Thymus (tissue), 11 donors: Measurements from ENCODE around the gene GLDC. TPM values are rescaled to one million over a fixed set of nuclear protein-coding genes. Genes with fewer than 3 reads are reported as not detected.
"Not testable (repeated sequence)": the region's sequence is repeated elsewhere in the genome, so short reads cannot be mapped to it uniquely, and the experiment has no call there.

Source experiments
- DNase-seq, 9 donors: peaks; one replicate each; pipeline ENCODE4 v3.0.0-alpha.2; 2013; ENCODE audit warnings: low spot score in 9 of 9, low read depth in 6 of 9, missing footprints in 1 of 9
- H3K27ac ChIP-seq, 2 donors: one replicate each; pipeline ENCODE4 v1.5.1; 2013; ENCODE audit warnings: control low read depth in 1 of 2, low read depth in 1 of 2, low read length in 1 of 2, mild to moderate bottlenecking in 1 of 2, moderate library complexity in 1 of 2
- H3K27me3 ChIP-seq, 2 donors: one replicate each; pipeline ENCODE4 v1.5.1; 2013; ENCODE audit warnings: low read length in 1 of 2; ENCODE audit not compliant: control insufficient read depth in 2 of 2, insufficient read depth in 1 of 2
- H3K36me3 ChIP-seq, 2 donors: one replicate each; pipeline ENCODE4 v1.5.1; 2013; ENCODE audit warnings: low read length in 1 of 2, mild to moderate bottlenecking in 1 of 2, moderate library complexity in 1 of 2; ENCODE audit not compliant: control insufficient read depth in 2 of 2, insufficient read depth in 2 of 2
- H3K4me1 ChIP-seq, 2 donors: one replicate each; pipeline ENCODE4 v1.5.1; 2013; ENCODE audit warnings: low read length in 2 of 2; ENCODE audit not compliant: control insufficient read depth in 2 of 2, insufficient read depth in 2 of 2
- H3K4me3 ChIP-seq, 2 donors: one replicate each; pipeline ENCODE4 v1.5.1; 2013; ENCODE audit warnings: low read length in 2 of 2, control low read depth in 1 of 2, mild to moderate bottlenecking in 1 of 2
- H3K9me3 ChIP-seq, 2 donors: one replicate each; pipeline ENCODE4 v1.5.1; 2013; ENCODE audit warnings: low read length in 1 of 2, mild to moderate bottlenecking in 1 of 2; ENCODE audit not compliant: control insufficient read depth in 2 of 2, insufficient read depth in 1 of 2
- WGBS: extraction: QIAGEN DNeasy Blood & Tissue Kit; methylation state at CpG from one replicate; pipeline ENCODE4 v1.1.7; 2013; 5-methylcytosine and 5-hydroxymethylcytosine counted together
- polyA plus RNA-seq: library from polyadenylated mRNA; stranded (reverse); fragments of 200-250 nt; gene quantifications from one replicate; pipeline ENCODE4 v1.2.3, GENCODE V29; 2013
- total RNA-seq: library from RNA; stranded (reverse); fragments of 120-200 nt; gene quantifications from one replicate; pipeline ENCODE4 v1.2.4, GENCODE V29; 2013
- donor health status: healthy.

GLDC gene
- total and polyA plus RNA-seq, 2 donors: 0.71 to 2.2 TPM

DNA sequence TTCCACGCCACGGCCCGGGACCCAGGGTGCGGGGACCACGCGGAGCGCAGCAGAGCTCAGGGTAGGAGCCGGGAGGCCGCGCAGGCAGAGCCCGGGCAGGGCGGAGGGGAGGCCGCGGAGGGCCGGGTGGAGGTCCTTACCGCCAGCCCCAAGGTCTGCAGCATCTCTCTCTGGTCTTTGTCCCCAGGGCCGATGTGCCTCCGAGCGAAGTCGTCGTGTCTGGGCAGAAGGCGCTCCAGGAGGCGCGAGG, 499 bp downstream of the GLDC start:
- H3K9me3 ChIP-seq, H3K4me3 ChIP-seq, H3K27ac ChIP-seq, H3K36me3 ChIP-seq: not testable (repeated sequence)
- peak in 1 of 9 donors; percentile 14 for DNase-seq
- H3K27me3 ChIP-seq: peaks cover 41 to 77% of the 10 kb centered on the region in 2 donors
- 11% methylated on average over 24 of the region's 24 CpGs for WGBS
- H3K4me1 ChIP-seq: peaks cover 0 to 19% of the 10 kb centered on the region in 2 donors

- Histone ChIP-seq H3K9me3 (no peaks in the 10 kb centered on the region), H3K27ac (no peak overlapping the region), H3K4me1 (peaks cover 0 to 19% of the 10 kb centered on the region in 2 donors), H3K36me3 (no peaks in the 10 kb centered on the region), H3K4me3 (no peak overlapping the region), H3K27me3 (peaks cover 41 to 77% of the 10 kb centered on the region in 2 donors)
- WGBS: 4% methylated on average over 26 of the region's 26 CpGs
- peak in 3 of 9 donors; percentile 2 to 23 (median 9) for DNase-seq
Measured at GRCh38 chr9:6644346-6645104, 1.0 kb downstream of the GLDC start.

DNA sequence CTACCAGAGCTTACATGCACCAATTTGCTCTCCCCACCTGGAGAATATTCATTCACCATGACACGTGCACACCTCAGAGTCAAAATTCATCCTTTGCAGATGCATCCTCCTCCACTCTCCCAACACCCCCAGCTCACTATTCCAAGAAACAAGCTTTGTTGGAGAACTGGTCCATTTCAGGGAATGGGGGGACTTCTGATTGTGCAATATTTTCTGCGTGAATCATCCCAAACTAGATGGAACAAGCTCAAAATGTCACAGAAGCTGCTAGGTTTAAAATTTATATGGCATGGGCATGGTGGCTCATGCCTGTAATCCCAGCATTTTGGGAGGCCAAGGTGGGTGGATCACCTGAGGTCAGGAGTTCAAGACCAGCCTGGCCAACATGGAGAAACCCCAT, 3.6 kb downstream of the GLDC start:
- H3K4me1 ChIP-seq: peaks cover 0 to 19% of the 10 kb centered on the region in 2 donors
- no peak overlapping the region for H3K27ac ChIP-seq
- no peaks in the 10 kb centered on the region for H3K9me3 ChIP-seq
- DNase-seq: no peak
- peaks cover 32 to 59% of the 10 kb centered on the region in 2 donors for H3K27me3 ChIP-seq
- WGBS: 89% methylated on average over 2 of the region's 2 CpGs
- no peak overlapping the region for H3K4me3 ChIP-seq
- H3K36me3 ChIP-seq: no peaks in the 10 kb centered on the region

GRCh38 chr9:6641561-6641960, 4.0 kb downstream of the GLDC start:
- no peak for DNase-seq
- H3K27ac ChIP-seq: no peak overlapping the region
- no peaks in the 10 kb centered on the region for H3K9me3 ChIP-seq
- peaks cover 0 to 19% of the 10 kb centered on the region in 2 donors for H3K4me1 ChIP-seq
- peaks cover 28 to 55% of the 10 kb centered on the region in 2 donors for H3K27me3 ChIP-seq
- WGBS: 87% methylated on average over 2 of the region's 2 CpGs
- no peaks in the 10 kb centered on the region for H3K36me3 ChIP-seq
- H3K4me3 ChIP-seq: no peak overlapping the region

DNA sequence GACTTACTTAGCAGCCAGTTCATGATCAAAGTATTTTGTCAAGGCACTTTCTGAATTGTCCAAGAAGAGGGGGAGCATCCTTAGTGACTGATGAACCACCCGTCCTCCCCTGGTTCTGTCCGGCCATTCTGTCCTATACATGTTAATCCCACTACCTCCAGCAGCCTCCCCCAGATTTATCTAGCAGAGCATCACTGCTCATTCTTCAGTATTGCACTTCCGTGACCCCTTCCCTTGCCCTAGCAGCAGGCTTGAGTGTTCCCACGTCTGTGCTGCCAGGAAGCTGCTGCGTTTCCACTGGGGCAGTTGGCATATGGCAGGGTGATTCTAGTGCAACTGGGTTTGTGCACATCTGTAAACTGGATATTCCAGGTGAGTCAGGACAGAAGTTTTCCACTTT, 4.5 kb downstream of the GLDC start:
- Histone ChIP-seq H3K27me3 (peaks cover 24 to 50% of the 10 kb centered on the region in 2 donors), H3K4me1 (peaks cover 0 to 19% of the 10 kb centered on the region in 2 donors), H3K36me3 (no peaks in the 10 kb centered on the region), H3K4me3 (no peak overlapping the region), H3K9me3 (no peaks in the 10 kb centered on the region), H3K27ac (no peak overlapping the region)
- 93% methylated on average over 5 of the region's 5 CpGs for WGBS
- no peak for DNase-seq

GRCh38 chr9:6640268-6641051, 5.1 kb downstream of the GLDC start:
- Histone ChIP-seq H3K4me3 (no peak overlapping the region), H3K36me3 (no peaks in the 10 kb centered on the region), H3K27me3 (peaks cover 19 to 44% of the 10 kb centered on the region in 2 donors), H3K9me3 (no peaks in the 10 kb centered on the region), H3K27ac (no peak overlapping the region), H3K4me1 (peaks cover 0 to 13% of the 10 kb centered on the region in 2 donors)
- DNase-seq: no peak
- WGBS: 73% methylated on average over 9 of the region's 9 CpGs

- H3K36me3 ChIP-seq: no peaks in the 10 kb centered on the region
- 75% methylated on average over 3 of the region's 3 CpGs for whole genome bisulfite sequencing
- H3K9me3 ChIP-seq: no peaks in the 10 kb centered on the region
- no peak for DNase-seq
- no peak overlapping the region for H3K27ac ChIP-seq
- no peak overlapping the region for H3K4me3 ChIP-seq
- peaks cover 0 to 7% of the 10 kb centered on the region in 2 donors for H3K4me1 ChIP-seq
- H3K27me3 ChIP-seq: peaks cover 15 to 36% of the 10 kb centered on the region in 2 donors
Measured at GRCh38 chr9:6639622-6640021, 5.9 kb downstream of the GLDC start.

DNA sequence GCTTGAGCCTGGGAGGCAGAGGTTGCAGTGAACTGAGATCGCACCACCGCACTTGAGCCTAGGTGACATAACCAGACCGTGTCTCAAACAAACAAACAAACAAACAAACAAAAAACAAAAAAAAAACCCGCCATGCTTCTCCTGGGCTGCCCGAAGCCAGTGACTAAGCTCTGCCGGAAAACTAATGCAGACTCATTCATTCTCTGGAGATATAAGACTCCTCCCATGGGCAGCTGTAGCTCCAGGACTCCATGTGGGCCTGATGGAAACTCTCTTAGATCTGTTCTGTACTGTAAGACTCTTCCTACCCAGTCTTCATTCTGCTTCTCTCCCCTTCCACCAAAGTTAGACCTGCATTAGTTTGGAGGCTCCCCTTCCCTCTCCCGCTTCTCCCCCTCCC, 11.1 kb downstream of the GLDC start:
- H3K9me3 ChIP-seq: no peaks in the 10 kb centered on the region
- no peak overlapping the region for H3K4me3 ChIP-seq
- no peak for DNase-seq
- H3K27me3 ChIP-seq: peaks cover 0 to 4% of the 10 kb centered on the region in 2 donors
- 94% methylated on average over 7 of the region's 7 CpGs for WGBS
- H3K4me1 ChIP-seq: peaks cover 0 to 5% of the 10 kb centered on the region in 2 donors
- H3K27ac ChIP-seq: no peak overlapping the region
- no peaks in the 10 kb centered on the region for H3K36me3 ChIP-seq

- WGBS: 90% methylated on average over 3 of the region's 3 CpGs
Measured at GRCh38 chr9:6633378-6633777, 12.2 kb downstream of the GLDC start.

More at GRCh38 chr9:6633378-6633777, 12.2 kb downstream of the GLDC start:
- Histone ChIP-seq H3K27me3 (peaks cover 0 to 4% of the 10 kb centered on the region in 2 donors), H3K27ac (no peak overlapping the region), H3K36me3 (no peaks in the 10 kb centered on the region), H3K4me3 (no peak overlapping the region), H3K4me1 (peaks cover 0 to 5% of the 10 kb centered on the region in 2 donors), H3K9me3 (no peaks in the 10 kb centered on the region)
- DNase-seq: no peak
